ACC112 (cell line): Measurements from ENCODE around the gene RBFOX2.
A peak's percentile ranks its signal among the peaks of the same experiment; 100 is the strongest.
"Not testable (repeated sequence)": the region's sequence is repeated elsewhere in the genome, so short reads cannot be mapped to it uniquely, and the experiment has no call there.

Experiments used
- H2AFZ ChIP-seq: fragments of 200-600 bp; sonication (generic); one replicate; pipeline ENCODE4 v1.6.0; 2017; ENCODE audit warnings: antibody characterized with exemption, low read length; ENCODE audit not compliant: unreplicated experiment
- H3K27ac ChIP-seq: fragments of 200-600 bp; sonication (generic); 2 replicates; pipeline ENCODE4 v1.5.1; 2014; ENCODE audit warnings: low read depth, mild to moderate bottlenecking, antibody characterized with exemption, low read length, moderate library complexity
- H3K27me3 ChIP-seq: fragments of 200-600 bp; sonication (generic); 2 replicates; pipeline ENCODE4 v1.6.1; 2014; ENCODE audit warnings: mild to moderate bottlenecking, antibody characterized with exemption, low read length, moderate library complexity, mixed read lengths; ENCODE audit not compliant: insufficient read depth
- H3K36me3 ChIP-seq: fragments of 200-600 bp; sonication (generic); 2 replicates; pipeline ENCODE4 v1.6.1; 2016; ENCODE audit warnings: mild to moderate bottlenecking, antibody characterized with exemption, low read length, moderate library complexity, mixed read lengths; ENCODE audit not compliant: insufficient read depth
- H3K4me1 ChIP-seq: fragments of 200-600 bp; sonication (generic); one replicate; pipeline ENCODE4 v1.6.1; 2016; ENCODE audit warnings: low read length, mixed read lengths; ENCODE audit not compliant: insufficient read depth, unreplicated experiment, control insufficient read depth
- H3K4me3 ChIP-seq: fragments of 200-600 bp; sonication (generic); 2 replicates; pipeline ENCODE4 v1.5.1; 2014; ENCODE audit warnings: mild to moderate bottlenecking, low read depth, low read length
- H3K79me2 ChIP-seq: fragments of 200-600 bp; sonication (generic); one replicate; pipeline ENCODE4 v1.6.0; 2016; ENCODE audit warnings: low read length; ENCODE audit not compliant: control insufficient read depth, unreplicated experiment, insufficient read depth

RBFOX2 gene

DNA sequence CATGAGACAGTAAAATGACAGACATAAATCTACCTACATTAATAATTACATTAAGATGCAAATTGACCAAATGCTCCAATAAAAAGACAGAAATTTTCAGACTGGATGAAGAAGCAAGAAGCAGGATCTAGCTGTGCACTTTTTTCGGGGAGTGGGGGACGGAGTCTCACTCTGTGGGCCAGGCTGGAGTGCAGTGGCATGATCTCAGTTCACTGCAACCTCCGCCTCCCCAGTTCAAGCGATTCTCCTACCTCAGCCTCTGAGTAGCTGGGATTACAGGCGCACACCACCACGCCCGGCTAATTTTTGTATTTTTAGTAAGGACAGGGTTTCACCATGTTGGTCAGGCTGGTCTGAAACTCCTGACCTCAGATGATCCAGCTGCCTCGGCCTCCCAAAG is 222.0 kb downstream of the RBFOX2 start:
- not testable (repeated sequence) for H3K27ac ChIP-seq, H3K4me3 ChIP-seq, H2AFZ ChIP-seq, H3K27me3 ChIP-seq
- Histone ChIP-seq H3K4me1 (peaks cover 13% of the 10 kb centered on the region), H3K36me3 (peaks cover 17% of the 10 kb centered on the region), H3K79me2 (peaks cover 23% of the 10 kb centered on the region)

DNA sequence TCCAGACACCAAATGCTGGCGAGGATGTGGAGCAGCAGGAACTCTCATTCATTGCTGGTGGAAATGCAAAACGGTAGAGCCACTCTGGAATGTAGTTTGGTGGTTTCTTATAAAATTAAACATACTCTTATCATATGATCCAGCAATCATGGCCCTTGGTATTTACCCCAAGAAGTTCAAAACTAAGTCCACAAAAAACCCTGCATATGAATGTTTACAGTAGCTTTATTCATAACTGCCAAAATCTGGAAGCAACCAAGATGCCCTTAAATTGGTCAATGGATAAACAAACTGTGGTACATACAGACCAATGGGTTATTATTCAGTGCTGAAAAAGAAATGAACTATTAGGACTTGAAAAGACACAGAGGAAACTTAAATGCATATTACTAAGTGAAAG is 223.2 kb downstream of the RBFOX2 start:
- peaks cover 31% of the 10 kb centered on the region for H3K79me2 ChIP-seq
- peaks cover 17% of the 10 kb centered on the region for H3K36me3 ChIP-seq

DNA sequence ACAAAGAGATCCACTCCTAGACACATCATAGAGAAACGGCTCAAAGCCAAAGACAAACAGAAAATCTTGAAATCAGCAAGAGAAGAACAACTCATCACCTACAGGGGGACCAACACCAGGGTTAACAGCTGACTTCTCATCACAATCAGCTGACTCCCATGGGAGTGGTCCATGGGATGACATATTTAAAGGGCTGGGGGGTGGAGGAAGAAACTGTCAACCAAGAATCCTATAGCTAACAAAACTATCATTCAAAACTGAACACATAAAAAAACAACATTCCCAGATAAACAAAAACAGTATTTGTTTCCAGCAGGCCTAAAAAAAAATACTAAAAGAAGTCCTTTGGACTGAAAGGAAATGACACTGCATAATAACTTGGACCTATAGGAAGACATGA is 224.2 kb downstream of the RBFOX2 start:
- Histone ChIP-seq H3K27me3 (no peaks in the 10 kb centered on the region), H3K4me1 (peaks cover 13% of the 10 kb centered on the region), H3K27ac (no peak overlapping the region), H3K4me3 (no peak overlapping the region), H3K36me3 (peaks cover 17% of the 10 kb centered on the region), H3K79me2 (peaks cover 37% of the 10 kb centered on the region), H2AFZ (no peak overlapping the region)

More for the DNA sequence above, 223.2 kb downstream of the RBFOX2 start:
- Histone ChIP-seq H3K4me3 (no peak overlapping the region), H3K4me1 (peaks cover 13% of the 10 kb centered on the region), H2AFZ (no peak overlapping the region), H3K27ac (no peak overlapping the region), H3K27me3 (no peaks in the 10 kb centered on the region)

DNA sequence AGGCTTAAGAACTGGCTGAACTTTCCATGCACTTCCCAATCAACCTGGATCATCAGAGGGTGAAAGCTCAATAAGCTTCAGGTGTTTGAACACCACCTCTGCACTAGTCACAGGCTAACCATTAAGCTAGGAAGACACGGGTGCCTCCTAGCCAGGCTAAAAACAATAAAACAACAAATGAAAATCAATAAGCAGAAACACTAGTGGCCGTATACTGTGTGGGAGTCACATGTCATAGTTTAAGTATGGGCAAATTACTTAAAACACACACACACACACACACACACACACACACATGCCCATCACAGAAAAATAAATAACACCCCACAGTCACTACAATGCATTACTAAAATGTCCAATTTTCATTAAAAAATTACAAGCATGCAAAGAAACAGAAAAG is 225.7 kb downstream of the RBFOX2 start:
- H3K4me3 ChIP-seq, result no peak overlapping the region
- 0 out of 2 replicates have a peak overlapping the region, but pooled peaks have one; percentile 19 for H3K27ac ChIP-seq
- H3K79me2 ChIP-seq, result peaks cover 36% of the 10 kb centered on the region
- peaks cover 13% of the 10 kb centered on the region for H3K4me1 ChIP-seq
- H3K36me3 ChIP-seq, result peaks cover 9% of the 10 kb centered on the region
- H2AFZ ChIP-seq, result no peak overlapping the region
- no peaks in the 10 kb centered on the region for H3K27me3 ChIP-seq

DNA sequence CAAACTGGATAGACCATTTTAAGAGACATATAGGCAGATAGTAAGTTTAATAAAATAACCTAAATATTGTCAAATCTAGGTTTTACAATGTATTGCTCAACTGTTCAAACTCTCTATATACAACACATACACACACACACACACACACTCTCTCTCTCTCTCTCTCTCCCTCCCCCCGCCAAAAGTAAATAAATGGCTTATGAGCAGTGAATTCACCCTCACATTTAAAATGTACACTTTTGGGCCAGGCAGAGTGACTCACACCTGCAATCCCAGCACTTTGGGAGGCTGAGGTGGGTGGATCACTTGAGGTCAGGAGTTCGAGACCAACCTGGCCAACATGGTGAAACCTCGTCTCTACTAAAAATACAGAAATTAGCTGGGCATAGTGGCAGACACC is 227.3 kb downstream of the RBFOX2 start:
- not testable (repeated sequence) for H3K27ac ChIP-seq, H3K36me3 ChIP-seq, H3K4me3 ChIP-seq, H3K27me3 ChIP-seq, H2AFZ ChIP-seq
- peaks cover 39% of the 10 kb centered on the region for H3K79me2 ChIP-seq
- peaks cover 13% of the 10 kb centered on the region for H3K4me1 ChIP-seq

DNA sequence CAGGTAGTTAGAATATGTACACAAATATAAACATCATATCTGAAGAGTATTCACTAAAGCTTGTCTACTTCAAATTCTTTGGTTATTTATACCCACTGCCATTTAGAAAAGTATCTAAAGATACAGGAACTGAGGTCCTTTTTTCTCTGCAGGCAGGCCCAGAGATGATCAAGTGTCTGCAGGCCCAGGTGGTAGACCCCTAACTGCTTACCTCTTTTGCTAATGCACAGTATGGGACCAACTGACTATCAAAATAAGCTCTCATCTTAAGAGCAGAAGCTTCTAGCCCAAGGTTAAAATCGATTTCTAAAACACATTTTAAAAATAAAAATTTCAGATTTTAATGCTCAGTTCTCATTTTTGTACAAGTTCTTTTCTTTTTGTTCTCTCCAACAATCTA is 229.5 kb downstream of the RBFOX2 start:
- Histone ChIP-seq H3K27me3 (no peaks in the 10 kb centered on the region), H3K27ac (no peak overlapping the region), H3K79me2 (peaks cover 30% of the 10 kb centered on the region), H3K36me3 (no peaks in the 10 kb centered on the region), H3K4me1 (peaks cover 13% of the 10 kb centered on the region), H3K4me3 (no peak overlapping the region), H2AFZ (no peak overlapping the region)

DNA sequence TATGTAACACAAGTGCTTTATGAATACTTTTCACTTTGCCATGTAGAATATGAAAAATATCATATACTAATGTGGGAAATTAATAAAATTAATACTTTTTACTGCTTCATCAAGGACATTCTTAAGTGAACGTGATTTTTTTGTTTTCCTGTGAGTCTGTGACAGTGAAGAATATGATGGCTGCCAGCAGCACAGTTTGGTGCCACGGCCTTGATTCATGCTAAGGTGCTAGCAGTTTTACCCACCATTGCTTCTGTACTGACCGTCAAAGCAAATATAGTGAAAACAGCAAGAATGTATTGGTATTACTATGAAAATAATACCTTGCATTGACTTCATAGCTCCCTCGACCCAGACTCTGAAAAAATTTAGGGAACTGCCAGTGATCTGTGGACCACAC is 231.2 kb downstream of the RBFOX2 start:
- H2AFZ ChIP-seq, result no peak overlapping the region
- no peaks in the 10 kb centered on the region for H3K36me3 ChIP-seq
- no peaks in the 10 kb centered on the region for H3K27me3 ChIP-seq
- no peak overlapping the region for H3K4me3 ChIP-seq
- peaks cover 7% of the 10 kb centered on the region for H3K4me1 ChIP-seq
- H3K27ac ChIP-seq, result no peak overlapping the region
- H3K79me2 ChIP-seq, result peaks cover 26% of the 10 kb centered on the region

DNA sequence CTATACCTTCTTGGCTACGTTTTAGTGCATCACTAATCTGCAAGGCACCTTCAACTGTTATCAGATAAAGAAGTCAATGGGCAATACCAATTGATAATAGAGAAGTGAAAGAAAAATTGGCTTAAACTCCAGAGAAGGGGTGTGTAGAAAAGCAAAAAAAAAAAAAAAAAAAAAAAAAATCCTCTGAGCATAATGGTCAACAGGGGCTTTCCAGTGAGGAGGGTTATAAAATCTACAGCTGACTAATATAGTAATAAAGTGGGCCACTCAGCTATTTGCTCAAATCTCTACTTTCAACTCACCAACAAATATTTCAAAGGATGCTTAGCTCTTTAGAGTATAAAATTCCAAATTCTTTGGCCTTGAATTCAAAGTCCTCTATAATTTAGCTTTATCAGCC is 233.1 kb downstream of the RBFOX2 start:
- Histone ChIP-seq H3K36me3 (no peaks in the 10 kb centered on the region), H3K27ac (no peak overlapping the region), H3K4me3 (no peak overlapping the region), H3K4me1 (no peaks in the 10 kb centered on the region), H3K27me3 (no peaks in the 10 kb centered on the region), H2AFZ (no peak overlapping the region), H3K79me2 (peaks cover 20% of the 10 kb centered on the region)

DNA sequence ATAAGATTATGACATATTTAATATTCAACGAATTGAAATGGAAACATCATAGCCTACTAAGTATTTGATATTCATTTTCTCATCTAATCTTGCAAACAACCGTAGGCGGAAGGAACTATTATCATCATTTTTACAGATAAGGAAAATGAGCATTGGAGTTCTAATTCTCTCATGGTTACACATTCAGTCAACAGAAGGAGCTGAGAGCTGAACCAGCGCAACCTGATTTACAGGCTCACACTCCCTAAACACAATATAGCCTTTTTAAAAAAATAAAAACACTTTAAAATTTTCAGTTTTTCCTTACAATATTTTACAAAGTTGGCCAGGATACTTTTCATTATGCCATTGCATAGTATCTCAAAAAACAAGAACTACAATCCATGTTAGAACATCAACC is 236.1 kb downstream of the RBFOX2 start:
- 0 out of 2 replicates have a peak, but pooled peaks cover 4% of the 10 kb centered on the region for H3K36me3 ChIP-seq
- H2AFZ ChIP-seq, result no peak overlapping the region
- peaks cover 15% of the 10 kb centered on the region for H3K79me2 ChIP-seq
- no peaks in the 10 kb centered on the region for H3K27me3 ChIP-seq
- H3K27ac ChIP-seq, result no peak overlapping the region
- no peak overlapping the region for H3K4me3 ChIP-seq
- no peaks in the 10 kb centered on the region for H3K4me1 ChIP-seq

DNA sequence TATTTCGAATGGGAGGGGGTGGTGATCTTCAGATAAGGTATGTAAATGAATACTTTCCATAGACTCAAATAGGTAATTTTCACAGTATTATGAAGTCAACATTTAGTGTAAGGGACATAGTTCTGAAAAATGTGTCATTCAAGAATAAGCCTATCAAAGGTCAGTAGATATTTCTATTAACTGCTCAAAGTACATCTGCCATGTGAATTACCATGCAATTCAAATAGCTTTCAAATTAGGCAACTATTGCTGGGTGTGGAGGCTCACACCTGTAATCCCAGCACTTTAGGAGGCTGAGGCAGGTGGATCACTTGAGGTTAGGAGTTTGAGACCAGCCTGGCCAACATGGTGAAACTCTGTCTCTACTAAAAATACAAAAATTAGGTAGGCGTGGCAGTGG is 236.8 kb downstream of the RBFOX2 start:
- not testable (repeated sequence) for H3K4me1 ChIP-seq, H3K27ac ChIP-seq, H3K27me3 ChIP-seq, H2AFZ ChIP-seq, H3K4me3 ChIP-seq, H3K36me3 ChIP-seq
- H3K79me2 ChIP-seq, result peaks cover 17% of the 10 kb centered on the region

DNA sequence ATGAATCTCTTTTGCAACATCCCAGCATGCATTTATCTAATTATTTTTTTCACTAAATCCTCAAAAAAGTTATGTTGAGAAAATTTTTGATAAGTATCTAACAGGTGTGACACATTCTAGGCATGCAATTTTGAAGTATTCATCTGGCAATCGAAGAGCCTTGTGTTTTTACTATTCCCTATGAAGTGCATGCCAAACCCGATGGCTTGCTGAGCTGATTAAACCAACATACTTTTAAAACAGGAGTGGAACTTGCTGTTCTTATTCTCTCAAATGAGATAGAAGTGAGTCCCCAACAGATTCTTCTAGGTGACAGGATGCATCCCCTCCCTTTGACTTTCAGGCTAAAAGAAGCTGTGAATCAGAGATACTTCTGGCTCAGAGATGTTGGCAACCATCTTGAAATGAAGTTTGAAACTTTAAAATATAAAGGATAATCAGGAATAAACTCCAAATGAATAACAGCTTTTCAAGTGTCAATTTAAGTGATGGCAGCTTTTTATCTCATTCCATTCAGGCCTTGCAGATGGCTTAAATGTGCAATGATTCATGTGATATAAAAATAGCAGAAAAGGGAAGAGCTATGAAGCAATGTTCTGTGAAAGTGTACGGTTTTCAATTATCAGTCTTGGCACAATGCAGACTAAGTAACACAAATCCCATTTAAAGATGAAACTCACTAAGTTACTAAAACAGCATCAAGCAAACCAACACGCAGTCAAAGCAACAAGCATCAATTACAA is 243.3 kb downstream of the RBFOX2 start:
- no peak overlapping the region for H2AFZ ChIP-seq
- H3K4me1 ChIP-seq, result peaks cover 12% of the 10 kb centered on the region
- peak overlapping the region; percentile 37 for H3K27ac ChIP-seq
- H3K36me3 ChIP-seq, result peaks cover 10% of the 10 kb centered on the region; the same call in 1 of the 2 replicates
- H3K79me2 ChIP-seq, result peaks cover 32% of the 10 kb centered on the region
- no peaks in the 10 kb centered on the region for H3K27me3 ChIP-seq
- H3K4me3 ChIP-seq, result no peak overlapping the region
